Loucy (cell line): ENCODE measurements around the gene DPAGT1.

ENCODE experiments used
- H2AFZ ChIP-seq: fragments of 200-600 bp; sonication (generic); 2 replicates; pipeline ENCODE4 v1.6.0; 2016; ENCODE audit warnings: antibody characterized with exemption, mild to moderate bottlenecking, low read length, moderate library complexity
- H3F3A ChIP-seq: fragments of 200-600 bp; 2 replicates; pipeline ENCODE4 v1.6.0; 2016; ENCODE audit warnings: antibody characterized with exemption, low read depth, mild to moderate bottlenecking
- H3K27me3 ChIP-seq: fragments of 200-600 bp; sonication (generic); 2 replicates; pipeline ENCODE4 v1.6.1; 2014; ENCODE audit warnings: low read length, mild to moderate bottlenecking; ENCODE audit not compliant: insufficient read depth, poor library complexity, severe bottlenecking
- H3K36me3 ChIP-seq: fragments of 200-600 bp; sonication (generic); 2 replicates; pipeline ENCODE4 v1.6.1; 2016; ENCODE audit warnings: low read length; ENCODE audit not compliant: insufficient read depth
- H3K4me1 ChIP-seq: fragments of 200-600 bp; sonication (generic); 2 replicates; pipeline ENCODE4 v1.5.1; 2014; ENCODE audit warnings: low read length, mild to moderate bottlenecking; ENCODE audit not compliant: insufficient read depth, poor library complexity, severe bottlenecking
- H3K4me2 ChIP-seq: fragments of 200-600 bp; sonication (generic); 2 replicates; pipeline ENCODE4 v1.6.0; 2014; ENCODE audit warnings: antibody characterized with exemption, low read length, low read depth, mild to moderate bottlenecking; ENCODE audit not compliant: poor library complexity, severe bottlenecking
- H3K4me3 ChIP-seq: fragments of 200-600 bp; sonication (generic); 2 replicates; pipeline ENCODE4 v1.5.1; 2014; ENCODE audit warnings: low read length, mild to moderate bottlenecking, mixed read lengths; ENCODE audit not compliant: poor library complexity, severe bottlenecking
- H3K79me2 ChIP-seq: fragments of 200-600 bp; sonication (generic); 2 replicates; pipeline ENCODE4 v1.6.1; 2014; ENCODE audit warnings: low read length; ENCODE audit not compliant: insufficient read depth
- H3K9ac ChIP-seq: fragments of 200-600 bp; sonication (generic); 2 replicates; pipeline ENCODE4 v1.6.0; 2014; ENCODE audit warnings: mild to moderate bottlenecking, low read depth, low read length, moderate library complexity; ENCODE audit not compliant: poor library complexity, severe bottlenecking
- H3K9me2 ChIP-seq: fragments of 200-600 bp; sonication (generic); replicated peaks from 2 replicates; pipeline ENCODE4 v1.6.1; 2016; ENCODE audit warnings: low read depth, low read length, mixed read lengths
- H3K9me3 ChIP-seq: fragments of 200-600 bp; sonication (generic); 2 replicates; pipeline ENCODE4 v1.6.1; 2014; ENCODE audit warnings: mild to moderate bottlenecking, antibody characterized with exemption, low read length, low read depth; ENCODE audit not compliant: insufficient read depth
- H4K20me1 ChIP-seq: fragments of 200-600 bp; sonication (generic); 2 replicates; pipeline ENCODE4 v1.6.0; 2014; ENCODE audit warnings: antibody characterized with exemption, low read length, mild to moderate bottlenecking; ENCODE audit not compliant: insufficient read depth, poor library complexity, severe bottlenecking
- CTCF ChIP-seq: fragments of 200-600 bp; sonication (generic); conservative IDR thresholded peaks from 2 replicates; pipeline ENCODE4 v1.5.1; 2014; ENCODE audit warnings: mild to moderate bottlenecking, antibody characterized with exemption, low read length
- EZH2phosphoT487 ChIP-seq: fragments of 200-600 bp; IDR thresholded peaks from 2 replicates; pipeline ENCODE4 v1.6.1; 2018; ENCODE audit warnings: antibody characterized with exemption, mild to moderate bottlenecking, moderate library complexity, borderline replicate concordance

DPAGT1 gene

GRCh38 chr11:119113716-119114115, 12.1 kb upstream of the DPAGT1 start:
- Histone ChIP-seq H3K9ac (no peak overlapping the region), H3K36me3 (peaks cover 11% of the 10 kb centered on the region; the same call in 1 of the 2 replicates), H4K20me1 (no peaks in the 10 kb centered on the region), H3K9me3 (no peaks in the 10 kb centered on the region), H3F3A (no peaks in the 10 kb centered on the region; the same call in 1 of the 2 replicates), H3K27me3 (no peaks in the 10 kb centered on the region), H3K9me2 (no peaks in the 10 kb centered on the region), H2AFZ (no peak overlapping the region), H3K4me2 (no peak overlapping the region), H3K4me3 (no peak overlapping the region), H3K79me2 (peaks cover 15% of the 10 kb centered on the region), H3K4me1 (peaks cover 15% of the 10 kb centered on the region)
- TF ChIP-seq EZH2phosphoT487: no peak
- TF ChIP-seq CTCF: no peak

DNA sequence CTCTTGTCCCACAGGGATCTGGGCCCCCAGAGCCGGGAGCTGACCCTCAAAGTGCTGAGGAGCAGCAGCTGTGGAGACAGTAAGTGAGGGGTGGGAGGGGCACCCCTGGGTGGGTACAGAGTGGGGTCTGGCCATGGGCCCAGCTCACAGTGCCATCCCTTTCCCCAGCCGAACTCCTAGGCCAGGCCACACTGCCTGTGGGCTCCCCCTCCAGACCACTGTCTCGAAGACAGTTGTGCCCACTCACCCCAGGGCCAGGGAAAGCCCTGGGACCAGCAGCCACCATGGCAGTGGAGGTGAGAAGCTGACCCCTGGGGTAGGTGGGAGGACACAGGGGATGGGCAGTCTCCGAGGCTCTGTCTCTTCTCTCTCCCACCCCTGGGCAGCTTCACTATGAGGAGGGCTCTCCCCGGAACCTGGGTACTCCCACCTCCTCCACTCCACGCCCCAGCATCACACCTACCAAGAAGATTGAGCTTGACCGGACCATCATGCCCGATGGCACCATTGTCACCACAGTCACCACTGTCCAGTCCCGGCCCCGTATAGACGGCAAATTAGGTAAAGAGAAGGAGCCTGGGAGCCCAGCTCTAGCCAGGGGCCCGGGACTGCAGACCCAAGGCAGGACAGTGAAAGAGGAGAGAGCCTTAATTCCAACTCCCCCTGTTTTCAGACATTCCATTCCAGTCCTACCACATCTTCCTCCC, 10.8 kb upstream of the DPAGT1 start:
- no peaks in the 10 kb centered on the region for H4K20me1 ChIP-seq
- H3K9me3 ChIP-seq: no peaks in the 10 kb centered on the region
- H3K4me3 ChIP-seq: no peak overlapping the region
- no peaks in the 10 kb centered on the region for H3F3A ChIP-seq
- no peak for TF ChIP-seq EZH2phosphoT487
- no peak for TF ChIP-seq CTCF
- H3K9me2 ChIP-seq: no peaks in the 10 kb centered on the region
- peaks cover 11% of the 10 kb centered on the region; the same call in 1 of the 2 replicates for H3K36me3 ChIP-seq
- no peak overlapping the region for H2AFZ ChIP-seq
- H3K4me1 ChIP-seq: peaks cover 21% of the 10 kb centered on the region
- H3K27me3 ChIP-seq: no peaks in the 10 kb centered on the region
- H3K79me2 ChIP-seq: peaks cover 27% of the 10 kb centered on the region
- no peak overlapping the region for H3K9ac ChIP-seq
- no peak overlapping the region for H3K4me2 ChIP-seq

DNA sequence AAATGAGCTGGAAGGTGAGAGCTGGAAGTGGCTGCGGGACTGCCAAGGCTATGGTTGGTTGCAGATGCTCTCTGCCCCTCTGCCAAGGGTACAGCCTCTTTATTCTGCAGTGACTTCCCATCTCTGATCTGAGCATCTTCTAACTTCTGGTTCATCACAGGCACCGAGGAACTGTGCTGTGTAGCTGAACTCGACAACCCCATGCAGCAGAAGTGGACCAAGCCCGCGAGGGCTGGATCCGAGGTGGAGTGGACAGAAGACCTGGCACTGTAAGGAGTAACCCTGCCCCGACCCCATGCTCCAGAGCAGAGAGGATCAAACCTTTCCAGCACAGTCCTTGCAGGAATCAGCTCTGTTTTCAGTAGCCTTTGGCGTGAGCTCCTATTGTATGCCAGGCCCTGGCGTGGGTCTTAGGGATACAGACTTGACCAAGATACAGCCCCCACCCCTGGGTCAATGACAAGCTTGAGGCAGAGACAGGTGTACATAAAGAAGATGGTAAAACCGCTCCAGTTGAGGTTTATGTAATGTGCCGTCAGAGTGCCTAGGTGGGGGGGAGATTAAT, 9.8 kb upstream of the DPAGT1 start:
- H2AFZ ChIP-seq: no peak overlapping the region
- H3K4me1 ChIP-seq: peaks cover 26% of the 10 kb centered on the region
- no peak overlapping the region for H3K4me2 ChIP-seq
- H4K20me1 ChIP-seq: no peaks in the 10 kb centered on the region
- H3K9ac ChIP-seq: no peak overlapping the region
- no peak overlapping the region for H3K4me3 ChIP-seq
- peaks cover 35% of the 10 kb centered on the region for H3K79me2 ChIP-seq
- no peak for TF ChIP-seq CTCF
- no peak for TF ChIP-seq EZH2phosphoT487
- no peaks in the 10 kb centered on the region for H3K27me3 ChIP-seq
- H3K9me2 ChIP-seq: no peaks in the 10 kb centered on the region
- peaks cover 11% of the 10 kb centered on the region; the same call in 1 of the 2 replicates for H3K36me3 ChIP-seq
- no peaks in the 10 kb centered on the region for H3F3A ChIP-seq
- no peaks in the 10 kb centered on the region for H3K9me3 ChIP-seq
